NCI-H1930 (cell line): ENCODE results near the gene CRBN.
A peak's percentile ranks its signal among the peaks of the same experiment; 100 is the strongest.

ENCODE experiments used
- DNase-seq, 2 experiments: peaks; one replicate each; lab custom pipeline; 2025; lab: John Stamatoyannopoulos, UW

Gene CRBN

GRCh38 chr3:3179407-3180094 is at the start of gene CRBN:
TSS of gene CRBN (minus strand) at chr3:3179691. CDS start at chr3:3179687, 4 bp downstream.
- peak; percentile 62 to 82 for DNase-seq

GRCh38 chr3:3227640-3228039 is 48.1 kb upstream of the CRBN start:
- DNase-seq: no peak

GRCh38 chr3:3221528-3221927 is 42.0 kb upstream of the CRBN start:
- no peak for DNase-seq

- DNase-seq: no peak
These were observed 36.9 kb upstream of the CRBN start for GRCh38 chr3:3216401-3216800.

GRCh38 chr3:3212781-3213440 is 33.4 kb upstream of the CRBN start:
- DNase-seq: no peak

- DNase-seq: no peak
These were observed 30.2 kb upstream of the CRBN start for GRCh38 chr3:3209714-3210113.

- no peak for DNase-seq
These were observed 29.6 kb upstream of the CRBN start for GRCh38 chr3:3209057-3209456.

GRCh38 chr3:3201611-3202010 is 22.1 kb upstream of the CRBN start:
- DNase-seq: no peak

- peak; percentile 5 to 61 for DNase-seq
These were observed 21.2 kb upstream of the CRBN start for GRCh38 chr3:3200632-3201212.

GRCh38 chr3:3199306-3199705 is 19.8 kb upstream of the CRBN start:
- no peak for DNase-seq

GRCh38 chr3:3196148-3196861 is 16.8 kb upstream of the CRBN start:
- DNase-seq: no peak

GRCh38 chr3:3194861-3195260 is 15.4 kb upstream of the CRBN start:
- no peak for DNase-seq

- no peak for DNase-seq
These were observed 12.8 kb upstream of the CRBN start for GRCh38 chr3:3192286-3192675.

GRCh38 chr3:3191675-3192285 is 12.3 kb upstream of the CRBN start:
- DNase-seq: no peak

GRCh38 chr3:3189961-3190360 is 10.5 kb upstream of the CRBN start:
- no peak for DNase-seq

- DNase-seq: no peak
These were observed 9.7 kb upstream of the CRBN start for GRCh38 chr3:3189102-3189727.

GRCh38 chr3:3184876-3185275 is 5.4 kb upstream of the CRBN start:
- DNase-seq: no peak

GRCh38 chr3:3180456-3180855 is 965 bp upstream of the CRBN start:
- DNase-seq: no peak

GRCh38 chr3:3178498-3179328 is 778 bp downstream of the CRBN start:
- DNase-seq: no peak

GRCh38 chr3:3177861-3178497 is 1.5 kb downstream of the CRBN start:
- no peak for DNase-seq

GRCh38 chr3:3172627-3173026 is 6.9 kb downstream of the CRBN start:
- DNase-seq: no peak
